HCT116 (cell line): ENCODE data around the gene TBX2. TPM values are rescaled to one million over a fixed set of nuclear protein-coding genes. Genes with fewer than 3 reads are reported as not detected.

Experiments used
- ATAC-seq: fragments of 200-7000 bp; cut with Tn5 transposase; 2 replicates; pipeline ENCODE4 v1.9.1; 2020; ENCODE audit warnings: mild to moderate bottlenecking, moderate library complexity
- BruUV-seq: library from RNA; stranded (reverse); fragments of 400-500 nt; replicated peaks from 2 replicates; lab custom pipeline; 2021; lab: Mats Ljungman, UMichigan
- CTCF ChIA-PET: fragments of 300-600 bp; sonication (Branson Sonifier 250); formaldehyde crosslinking; loops from one replicate; lab custom pipeline; 2021; ENCODE audit warnings: antibody characterized with exemption; lab: Charles Lee
- POLR2A ChIA-PET: fragments of 300-600, 350-600 bp; sonication (Branson Sonifier 250); formaldehyde crosslinking; loops from one replicate; lab custom pipeline; 2021; ENCODE audit warnings: antibody characterized with exemption; lab: Charles Lee
- RAD21 ChIA-PET, 2 experiments: fragments of 300-600 bp; sonication (Branson Sonifier 250); formaldehyde crosslinking; loops; one replicate each; lab custom pipeline; 2023; ENCODE audit warnings: low total read pairs in 2 of 2; ENCODE audit not compliant: uncharacterized antibody in 2 of 2, unreplicated experiment in 2 of 2, low non-redundant PET in 1 of 2; lab: Charles Lee
- DNase-seq: peaks from one replicate; pipeline ENCODE4 v3.0.0-alpha.2; 2010; ENCODE audit warnings: low read depth, low spot score
- H2AFZ ChIP-seq: fragments of 200-600 bp; shearing (Covaris generic), sonication (generic); 2 replicates; pipeline ENCODE4 v1.6.1; 2017; ENCODE audit warnings: low read depth, mixed run types, mixed read lengths, antibody characterized with exemption, low read length; ENCODE audit not compliant: poor library complexity, severe bottlenecking
- H3K27ac ChIP-seq: 2 replicates; pipeline ENCODE4 v1.5.1; 2012; ENCODE audit warnings: low read depth, low read length
- H3K27me3 ChIP-seq: fragments of 200-600 bp; sonication (generic); 2 replicates; pipeline ENCODE4 v1.6.1; 2016; ENCODE audit warnings: mixed run types, low read length, mixed read lengths; ENCODE audit not compliant: insufficient read depth
- H3K36me3 ChIP-seq, 2 experiments: fragments of 200-500 bp in 1 of 2; fragments of 200-600 bp in 1 of 2; sonication (Bioruptor generic) in 1 of 2; sonication (generic) in 1 of 2; 2 replicates each; pipeline versions ENCODE4 v1.5.1 to v1.6.1; 2014 to 2016; ENCODE audit warnings: low read length in 2 of 2, inconsistent platforms in 1 of 2, mixed read lengths in 1 of 2, mixed run types in 1 of 2; ENCODE audit not compliant: insufficient read depth in 2 of 2, control insufficient read depth in 1 of 2
- H3K4me1 ChIP-seq, 2 experiments: fragments of 200-600 bp in 1 of 2; sonication (generic) in 1 of 2; 2 replicates each; pipeline versions ENCODE4 v1.5.1 to v1.6.1; 2012 to 2017; ENCODE audit warnings: low read length in 2 of 2, inconsistent platforms in 1 of 2, mild to moderate bottlenecking in 1 of 2, mixed read lengths in 1 of 2, mixed run types in 1 of 2, moderate library complexity in 1 of 2; ENCODE audit not compliant: insufficient read depth in 2 of 2, control insufficient read depth in 1 of 2
- H3K4me2 ChIP-seq: fragments of 200-600 bp; sonication (generic); 2 replicates; pipeline ENCODE4 v1.6.1; 2017; ENCODE audit warnings: mixed run types, low read length, mixed read lengths
- H3K4me3 ChIP-seq, 2 experiments: fragments of 200-600 bp in 1 of 2; sonication (generic) in 1 of 2; replicated peaks in 1 of 2; 2 replicates each; pipeline ENCODE4 v1.5.1; 2011 to 2016; ENCODE audit warnings: low read length in 2 of 2, control low read depth in 1 of 2, low read depth in 1 of 2, mild to moderate bottlenecking in 1 of 2, mixed read lengths in 1 of 2, mixed run types in 1 of 2
- H3K79me2 ChIP-seq: fragments of 200-600 bp; sonication (generic); 2 replicates; pipeline ENCODE4 v1.6.1; 2017; ENCODE audit warnings: mild to moderate bottlenecking, mixed run types, low read length, moderate library complexity, mixed read lengths; ENCODE audit not compliant: insufficient read depth
- H3K9ac ChIP-seq: fragments of 200-600 bp; sonication (generic); 2 replicates; pipeline ENCODE4 v1.6.1; 2016; ENCODE audit warnings: low read length, mixed read lengths
- H3K9me2 ChIP-seq: fragments of 200-600 bp; sonication (generic), shearing (Covaris generic); 2 replicates; pipeline ENCODE4 v1.6.1; 2017; ENCODE audit warnings: mixed run types, mild to moderate bottlenecking, moderate library complexity; ENCODE audit not compliant: insufficient read depth
- H3K9me3 ChIP-seq, 2 experiments: fragments of 200-500 bp in 1 of 2; fragments of 200-600 bp in 1 of 2; sonication (Bioruptor generic) in 1 of 2; sonication (generic) in 1 of 2; 2 replicates each; pipeline ENCODE4 v1.6.1; 2014 to 2017; ENCODE audit warnings: low read length in 2 of 2, mixed read lengths in 2 of 2, inconsistent platforms in 1 of 2, low read depth in 1 of 2, mild to moderate bottlenecking in 1 of 2, mixed run types in 1 of 2, moderate library complexity in 1 of 2; ENCODE audit not compliant: control insufficient read depth in 1 of 2, insufficient read depth in 1 of 2
- H4K20me1 ChIP-seq: fragments of 200-600 bp; sonication (generic), shearing (Covaris generic); 2 replicates; pipeline ENCODE4 v1.6.1; 2017; ENCODE audit warnings: mixed run types, mild to moderate bottlenecking, moderate library complexity; ENCODE audit not compliant: insufficient read depth
- ATF3 ChIP-seq: IDR thresholded peaks from 2 replicates; pipeline ENCODE4 v1.6.1; 2012
- CEBPB ChIP-seq: IDR thresholded peaks from 2 replicates; pipeline ENCODE4 v1.6.1; 2012; ENCODE audit warnings: low read depth
- CTCF ChIP-seq, 3 experiments: fragments of 200-600 bp in 1 of 3; sonication (generic) in 1 of 3; IDR thresholded peaks in 2 of 3; conservative IDR thresholded peaks in 1 of 3; 2 replicates each; pipeline ENCODE4 v1.5.1; 2012 to 2017; ENCODE audit warnings: low read depth in 2 of 3, low read length in 2 of 3, antibody characterized with exemption in 1 of 3, borderline replicate concordance in 1 of 3, control low read depth in 1 of 3, mild to moderate bottlenecking in 1 of 3, mixed read lengths in 1 of 3, mixed run types in 1 of 3, moderate library complexity in 1 of 3; ENCODE audit not compliant: insufficient read depth in 1 of 3
- ELF1 ChIP-seq: IDR thresholded peaks from 2 replicates; pipeline ENCODE4 v1.6.1; 2012; ENCODE audit warnings: low read depth, borderline replicate concordance
- FOSL1 ChIP-seq: IDR thresholded peaks from 2 replicates; pipeline ENCODE4 v1.6.1; 2012; ENCODE audit warnings: low read depth
- JUND ChIP-seq: IDR thresholded peaks from 2 replicates; pipeline ENCODE4 v1.6.1; 2012
- MAX ChIP-seq: IDR thresholded peaks from 2 replicates; pipeline ENCODE4 v1.6.1; 2012
- POLR2A ChIP-seq: IDR thresholded peaks from 2 replicates; pipeline ENCODE4 v1.7.0; 2011; ENCODE audit warnings: borderline replicate concordance; ENCODE audit not compliant: insufficient read depth, insufficient read length; ENCODE audit errors: extremely low read depth
- POLR2AphosphoS5 ChIP-seq: IDR thresholded peaks from 2 replicates; pipeline ENCODE4 v1.6.1; 2011; ENCODE audit warnings: mild to moderate bottlenecking, low read depth, low read length, moderate library complexity
- RAD21 ChIP-seq: IDR thresholded peaks from 2 replicates; pipeline ENCODE4 v1.6.1; 2012; ENCODE audit warnings: low read depth, mild to moderate bottlenecking
- SIN3A ChIP-seq: IDR thresholded peaks from 2 replicates; pipeline ENCODE4 v1.6.1; 2012; ENCODE audit warnings: low read depth
- SRF ChIP-seq: IDR thresholded peaks from 2 replicates; pipeline ENCODE4 v1.6.1; 2012; ENCODE audit warnings: low read depth
- YY1 ChIP-seq: IDR thresholded peaks from 2 replicates; pipeline ENCODE4 v1.6.1; 2011; ENCODE audit warnings: low read length, low read depth, moderate library complexity, mild to moderate bottlenecking; ENCODE audit not compliant: insufficient replicate concordance; ENCODE audit errors: extremely low read depth
- ZFX ChIP-seq: fragments of 450-650 bp; IDR thresholded peaks from 2 replicates; pipeline ENCODE4 v1.6.1; 2017
- ZNF274 ChIP-seq: fragments of 200-500 bp; sonication (Bioruptor generic); IDR thresholded peaks from 2 replicates; pipeline ENCODE4 v1.6.1; 2014; ENCODE audit warnings: mild to moderate bottlenecking, low read depth, low read length, inconsistent platforms
- intact Hi-C: fragments of 100-400 bp; cut with micrococcal nuclease; formaldehyde crosslinking; loops from 2 replicates; pipeline ENCODE4 v1.10.0; 2022
- total RNA-seq: library from RNA; stranded (reverse); gene quantifications from one replicate; pipeline ENCODE4 v1.2.1, GENCODE V29; 2021; ENCODE audit not compliant: unreplicated experiment

Gene TBX2
- total RNA-seq, 1 experiment from 2014 or later: 0.71 TPM

DNA sequence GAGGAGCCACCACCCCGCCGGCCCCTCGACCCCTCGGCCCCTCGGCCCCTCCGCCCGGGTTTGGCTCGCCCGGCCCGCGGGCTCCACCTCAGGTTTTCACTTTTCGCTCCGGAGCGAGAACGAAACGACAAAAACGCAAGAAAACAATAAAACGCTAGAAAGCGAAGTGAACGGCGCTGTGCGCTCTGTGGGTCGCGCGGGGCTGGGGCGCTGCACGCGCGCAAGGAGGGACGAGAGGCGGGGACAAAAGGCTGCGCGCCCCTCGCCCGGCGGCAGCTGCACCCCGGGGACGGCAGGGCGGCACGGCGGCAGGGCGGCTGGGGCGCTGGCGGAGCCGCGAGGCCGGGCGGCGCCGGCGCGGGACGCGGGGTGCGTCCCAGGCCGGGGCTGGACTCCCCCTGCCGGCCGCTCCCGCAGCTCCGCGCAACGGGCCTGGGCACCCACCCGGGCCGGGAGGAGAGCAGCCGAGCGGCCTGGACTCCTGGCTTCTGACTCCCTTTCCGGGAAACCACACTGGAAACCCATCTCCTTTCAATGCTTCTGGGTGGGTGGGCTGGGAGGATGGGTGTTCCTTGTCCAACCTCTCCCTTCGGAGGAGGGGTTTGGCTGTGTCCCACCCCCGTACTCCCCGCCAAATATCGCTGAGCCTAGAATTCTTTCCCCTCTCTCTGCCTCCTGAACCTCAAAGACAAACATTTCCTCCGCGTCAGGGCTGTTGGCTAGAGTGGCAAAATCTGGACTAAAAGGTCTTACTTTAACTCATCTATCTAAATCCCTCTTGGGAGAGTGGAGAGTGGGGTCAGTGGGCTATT, 9.9 kb downstream of the TBX2 start:
- H3K9me3 ChIP-seq: no peaks in the 10 kb centered on the region
- no TSS peak for BruUV-seq
- CTCF ChIA-PET: interaction anchor here (0.6 to 3.1 kb wide), 6 partner anchors 15 to 700 kb away, joined by 3 to 32 read pairs (median 8); no protein-coding TSS in a partner anchor
- DNase-seq (peak; percentile 36), ATAC-seq (peak; percentile 71)
- H3K79me2 ChIP-seq: no peaks in the 10 kb centered on the region
- TF ChIP-seq SIN3A (no peak), RAD21 (peak; percentile 48), CEBPB (no peak), FOSL1 (no peak), ELF1 (no peak), MAX (peak; percentile 15; the same call in 1 of the 2 replicates), ZNF274 (no peak), CTCF (IDR thresholded peaks at IDR 0.05 in 2 of 3, conservative IDR thresholded peaks at IDR 0.05 in 1 of 3; ENCODE audit: borderline replicate concordance in 1 of 3, insufficient read depth in 1 of 3, low read depth in 2 of 3, low read length in 2 of 3) (peak in 2 of 3 experiments; percentile 30 to 68; a peak in 3 of 6 replicates), JUND (no peak), ZFX (peak; percentile 80), SRF (no peak), YY1 (no peak), ATF3 (no peak), POLR2AphosphoS5 (peak; percentile 49), POLR2A (no peak)
- H4K20me1 ChIP-seq: no peaks in the 10 kb centered on the region
- intact Hi-C loops: loop anchor here (1.0 to 5.0 kb wide), 3 partner anchors 407 to 658 kb away; partner anchors contain the start of gene MED13
- H3K36me3 ChIP-seq: no peaks in the 10 kb centered on the region
- POLR2A ChIA-PET: interaction anchor here (0.9 kb wide), 1 partner anchor 689 kb away, joined by 3 read pairs; no protein-coding TSS in a partner anchor
- H3K4me1 ChIP-seq: peaks cover 37 to 48% of the 10 kb centered on the region in 2 experiments
- peak overlapping the region; percentile 77 for H3K9ac ChIP-seq
- peak overlapping the region; percentile 97 for H3K27ac ChIP-seq
- H3K4me3 ChIP-seq: peak overlapping the region; percentile 52 to 68
- H3K4me2 ChIP-seq: peak overlapping the region; percentile 98
- no peaks in the 10 kb centered on the region for H3K9me2 ChIP-seq
- peak overlapping the region; percentile 93 for H2AFZ ChIP-seq
- H3K27me3 ChIP-seq: no peaks in the 10 kb centered on the region
- RAD21 ChIA-PET: interaction anchor here (0.6 to 1.3 kb wide), 6 partner anchors 145 to 689 kb away, joined by 3 to 4 read pairs (median 4); no protein-coding TSS in a partner anchor
